HepG2 (cell line): ENCODE data around the gene VASN. TPM values are rescaled to one million over a fixed set of nuclear protein-coding genes. Genes with fewer than 3 reads are reported as not detected.

Source experiments
- ATAC-seq: fragments of 200-7000 bp; cut with Tn5 transposase; 3 replicates; pipeline ENCODE4 v1.9.1; 2020; ENCODE audit warnings: mild to moderate bottlenecking, moderate library complexity
- BruUV-seq: library from RNA; stranded (reverse); fragments of 400-500 nt; replicated peaks from 2 replicates; lab custom pipeline; 2021; lab: Mats Ljungman, UMichigan
- CTCF ChIA-PET: fragments of 300-600 bp; formaldehyde crosslinking; extraction: SDS; loops from one replicate; lab custom pipeline; 2021; ENCODE audit warnings: low total read pairs, inconsistent platforms, low intra/inter-chr PET ratio; lab: Yijun Ruan, JAX
- POLR2A ChIA-PET: fragments of 350-600 bp; sonication (Branson Sonifier 250); formaldehyde crosslinking; loops from one replicate; lab custom pipeline; 2020; ENCODE audit warnings: antibody characterized with exemption, inconsistent platforms; lab: Yijun Ruan, JAX
- DNase-seq: peaks from one replicate; pipeline ENCODE4 v3.0.0-alpha.2; 2015; ENCODE audit warnings: low spot score
- FAIRE-seq: peaks from 3 replicates; lab custom pipeline; 2011; peaks lifted over from hg19 to GRCh38; lab: Jason Lieb, UNC
- H2AFZ ChIP-seq: one replicate; pipeline ENCODE4 v1.6.1; 2011; ENCODE audit warnings: low read length, inconsistent platforms
- H3K27ac ChIP-seq: fragments of 300-600 bp; 3 replicates; pipeline ENCODE4 v1.8.0; 2011; ENCODE audit warnings: mixed run types, mild to moderate bottlenecking, mixed read lengths, low read length, inconsistent platforms; ENCODE audit not compliant: insufficient read depth; ENCODE audit errors: extremely low read length
- H3K27me3 ChIP-seq, 2 experiments: fragments of 200-600 bp in 1 of 2; 2 replicates in 1 of 2; 3 replicates in 1 of 2; pipeline versions ENCODE4 v1.6.0 to v1.8.0; 2011; ENCODE audit warnings: low read length in 2 of 2, mild to moderate bottlenecking in 2 of 2, moderate library complexity in 2 of 2, inconsistent platforms in 1 of 2; ENCODE audit not compliant: insufficient read depth in 2 of 2, control insufficient read depth in 1 of 2
- H3K36me3 ChIP-seq, 2 experiments: fragments of 200-600 bp in 1 of 2; replicated peaks in 1 of 2; 2 replicates in 1 of 2; 3 replicates in 1 of 2; pipeline versions ENCODE4 v1.5.1 to v1.8.0; 2011; ENCODE audit warnings: low read length in 2 of 2, inconsistent platforms in 1 of 2; ENCODE audit not compliant: insufficient read depth in 2 of 2, control insufficient read depth in 1 of 2
- H3K4me1 ChIP-seq: 2 replicates; pipeline ENCODE4 v1.5.1; 2012; ENCODE audit warnings: low read length, inconsistent platforms; ENCODE audit not compliant: insufficient read depth
- H3K4me2 ChIP-seq: 2 replicates; pipeline ENCODE4 v1.6.0; 2011; ENCODE audit warnings: low read depth, low read length, inconsistent platforms
- H3K4me3 ChIP-seq, 3 experiments: fragments of 200-600 bp in 1 of 3; sonication (generic), shearing (Covaris generic) in 1 of 3; replicated peaks in 1 of 3; 2 replicates each; pipeline ENCODE4 v1.5.1; 2011 to 2016; ENCODE audit warnings: low read length in 3 of 3, inconsistent platforms in 2 of 3, low read depth in 2 of 3, mild to moderate bottlenecking in 2 of 3, control low read depth in 1 of 3, mixed read lengths in 1 of 3; ENCODE audit not compliant: insufficient read depth in 1 of 3
- H3K79me2 ChIP-seq: one replicate; pipeline ENCODE4 v1.6.1; 2011; ENCODE audit warnings: low read length, inconsistent platforms; ENCODE audit not compliant: insufficient read depth
- H3K9ac ChIP-seq: 2 replicates; pipeline ENCODE4 v1.6.0; 2011; ENCODE audit warnings: mild to moderate bottlenecking, low read depth, low read length, inconsistent platforms; ENCODE audit not compliant: insufficient read depth
- H3K9me3 ChIP-seq: 2 replicates; pipeline ENCODE4 v1.5.1; 2012; ENCODE audit warnings: mild to moderate bottlenecking, low read length
- H4K20me1 ChIP-seq: 2 replicates; pipeline ENCODE4 v1.6.0; 2011; ENCODE audit warnings: inconsistent platforms, mild to moderate bottlenecking, low read length, moderate library complexity; ENCODE audit not compliant: insufficient read depth
- CENPX ChIP-seq: sonication (generic); formaldehyde crosslinking; IDR thresholded peaks from 2 replicates; pipeline ENCODE4 v1.9.0; 2021; ENCODE audit warnings: mild to moderate bottlenecking, missing genetic modification reagents, moderate library complexity
- HNRNPK ChIP-seq: fragments of 200-400 bp; formaldehyde crosslinking; IDR thresholded peaks from 2 replicates; pipeline ENCODE4 v1.6.1; 2018; ENCODE audit warnings: low read length, low read depth, moderate library complexity, mild to moderate bottlenecking; ENCODE audit not compliant: poor library complexity, severe bottlenecking
- LRRFIP1 ChIP-seq: sonication (generic); formaldehyde crosslinking; conservative IDR thresholded peaks from 2 replicates; pipeline ENCODE4 v1.4.0; 2020; ENCODE audit warnings: missing genetic modification reagents
- MED8 ChIP-seq: sonication (generic); formaldehyde crosslinking; IDR thresholded peaks from 2 replicates; pipeline ENCODE4 v1.8.1; 2023; ENCODE audit warnings: mild to moderate bottlenecking, missing genetic modification reagents; ENCODE audit not compliant: insufficient replicate concordance
- RXRA ChIP-seq: sonication (generic); formaldehyde crosslinking; IDR thresholded peaks from 2 replicates; pipeline ENCODE4 v1.5.1; 2020; ENCODE audit warnings: missing genetic modification reagents
- ZBTB3 ChIP-seq: sonication (generic); formaldehyde crosslinking; IDR thresholded peaks from 2 replicates; pipeline ENCODE4 v1.4.0; 2020; ENCODE audit warnings: low read depth, mild to moderate bottlenecking, moderate library complexity, missing genetic modification reagents, borderline replicate concordance
- ZNF687 ChIP-seq: sonication (generic); formaldehyde crosslinking; IDR thresholded peaks from 2 replicates; pipeline ENCODE4 v1.5.1; 2020; ENCODE audit warnings: mild to moderate bottlenecking, missing genetic modification reagents, moderate library complexity
- ZNF747 ChIP-seq: sonication (generic); formaldehyde crosslinking; IDR thresholded peaks from 2 replicates; pipeline ENCODE4 v1.8.1; 2023; ENCODE audit warnings: missing genetic modification reagents, mild to moderate bottlenecking, borderline replicate concordance
- ZSCAN25 ChIP-seq: sonication (generic); formaldehyde crosslinking; IDR thresholded peaks from 2 replicates; pipeline ENCODE4 v1.8.0; 2022; ENCODE audit warnings: mild to moderate bottlenecking, missing genetic modification reagents
- WGBS: methylation state at CpG from one replicate; pipeline ENCODE4 v1.1.6; 2017; ENCODE audit warnings: low lambda C conversion rate; 5-methylcytosine and 5-hydroxymethylcytosine counted together
- in situ Hi-C: cut with HindIII; loops from 2 replicates; pipeline ENCODE4 v1.10.0; 2017; ENCODE audit warnings: low pct_unique_long_range_greater_than_20kb; ENCODE audit not compliant: extremely low pct_ligation_motif_present
- intact Hi-C: fragments of 100-400 bp; cut with micrococcal nuclease; formaldehyde crosslinking; loops from one replicate; pipeline ENCODE4 v1.10.0; 2022; ENCODE audit not compliant: unreplicated experiment
- polyA plus RNA-seq, 8 experiments: library from polyadenylated mRNA; depleted of rRNA in 3 of 8; stranded (reverse) in 7 of 8; unstranded in 1 of 8; fragments of >200 nt; fragmentation: Illumina TruSeq in 4 of 8; extraction: Trizol in 4 of 8; gene quantifications; 2 replicates each; pipeline versions ENCODE4 v1.2.1 to v1.2.3, GENCODE V29; 2011 to 2016; ENCODE audit warnings: low read depth in 4 of 8, missing spikeins in 1 of 8, mixed read lengths in 1 of 8; ENCODE audit not compliant: insufficient read depth in 1 of 8
- total RNA-seq, 5 experiments: library from RNA; depleted of rRNA; stranded (reverse); fragments of >200 nt; fragmentation: Illumina TruSeq; extraction: Trizol; gene quantifications; 2 replicates each; pipeline ENCODE4 v1.2.3, GENCODE V29; 2016; ENCODE audit warnings: low read depth in 1 of 5

Gene VASN
- total and polyA plus RNA-seq, 2 of the 13 experiments (the other 11 are each of a cell fraction or from before 2014, with no cell fraction given), result 8.4 to 18.2 TPM

- POLR2A ChIA-PET, result interaction anchor here (1.0 to 1.5 kb wide), 2 partner anchors 8 to 13 kb away, joined by 3 to 5 read pairs; partner anchors contain the start of gene PAM16
Observed at GRCh38 chr16:4359914-4360313, 11.7 kb upstream of the VASN start.

GRCh38 chr16:4360538-4361021 is 11.1 kb upstream of the VASN start:
- in situ Hi-C loops, result no loop called here
- CTCF ChIA-PET, result interaction anchor here (4.9 kb wide), 1 partner anchor 42 kb away, joined by 92 read pairs; no protein-coding TSS in a partner anchor

More at GRCh38 chr16:4359914-4360313, 11.7 kb upstream of the VASN start:
- no peak for FAIRE-seq
- intact Hi-C loops (loop anchor here (1.0 to 2.0 kb wide), 3 partner anchors 13 to 42 kb away; no protein-coding TSS in a partner anchor), in situ Hi-C loops (no loop called here)
- 96% methylated on average over 3 of the region's 3 CpGs for WGBS
- Histone ChIP-seq H3K36me3 (peaks cover 0 to 1% of the 10 kb centered on the region in 2 experiments; a peak in 1 of 5 replicates), H3K9ac (no peak overlapping the region), H4K20me1 (no peaks in the 10 kb centered on the region), H3K79me2 (no peaks in the 10 kb centered on the region), H3K4me3 (no peak overlapping the region), H3K27me3 (no peaks in the 10 kb centered on the region; a peak in 1 of 5 replicates), H2AFZ (no peak overlapping the region), H3K4me2 (no peak overlapping the region), H3K4me1 (peaks cover 17% of the 10 kb centered on the region), H3K27ac (no peak overlapping the region), H3K9me3 (no peaks in the 10 kb centered on the region)
- CTCF ChIA-PET, result interaction anchor here (4.9 kb wide), 1 partner anchor 43 kb away, joined by 92 read pairs; no protein-coding TSS in a partner anchor
- TF ChIP-seq HNRNPK, result peak; percentile 8
- no peak for TF ChIP-seq MED8 (CRISPR knock-in tag)
- BruUV-seq, result no TSS peak
- no peak for ATAC-seq
- no peak for DNase-seq

More at GRCh38 chr16:4360538-4361021, 11.1 kb upstream of the VASN start:
- 65% methylated on average over 11 of the region's 11 CpGs for WGBS
- Histone ChIP-seq H4K20me1 (no peaks in the 10 kb centered on the region), H3K79me2 (no peaks in the 10 kb centered on the region), H3K4me3 (no peak overlapping the region), H2AFZ (no peak overlapping the region), H3K9ac (no peak overlapping the region), H3K9me3 (no peaks in the 10 kb centered on the region), H3K4me1 (peaks cover 17% of the 10 kb centered on the region), H3K27ac (no peak overlapping the region), H3K36me3 (peaks cover 0 to 1% of the 10 kb centered on the region in 2 experiments; a peak in 1 of 5 replicates), H3K27me3 (no peaks in the 10 kb centered on the region), H3K4me2 (no peak overlapping the region)
- ATAC-seq (peak; percentile 70), FAIRE-seq (no peak), DNase-seq (no peak)
- 0 out of 2 replicates have a peak, but pooled peaks have one; percentile 29 for TF ChIP-seq ZSCAN25 (CRISPR knock-in tag)
- TF ChIP-seq ZNF687 (CRISPR knock-in tag), result peak; percentile 27; the same call in 1 of the 2 replicates
- no peak for TF ChIP-seq ZNF747 (CRISPR knock-in tag)
- TF ChIP-seq ZBTB3 (CRISPR knock-in tag), result peak; percentile 98
- TF ChIP-seq CENPX (CRISPR knock-in tag), result no peak
- 0 out of 2 replicates have a peak, but pooled peaks have one; percentile 9 for TF ChIP-seq RXRA
- no peak for TF ChIP-seq LRRFIP1 (CRISPR knock-in tag)
- intact Hi-C loops, result no loop called here
- POLR2A ChIA-PET, result interaction anchor here (1.5 to 2.4 kb wide), 3 partner anchors 9 to 12 kb away, joined by 5 to 10 read pairs (median 9); partner anchors contain the start of genes PAM16 and VASN
- no TSS peak for BruUV-seq
